ENCODE measurements around the gene VARS1.
"Not testable (repeated sequence)": the region's sequence is repeated elsewhere in the genome, so short reads cannot be mapped to it uniquely, and the experiment has no call there.

The VARS1 gene

GRCh38 chr6:31811645-31812044 is 16.1 kb upstream of the VARS1 start:
- Mint-ChIP-seq H3K36me3 (peaks cover 4% of the 10 kb centered on the region), H3K9me3 (ENCODE audit: low read depth) (no peaks in the 10 kb centered on the region), H3K4me3 (no peak overlapping the region), H3K27me3 (no peaks in the 10 kb centered on the region), H3K4me1 (ENCODE audit: low read depth) (peaks cover 24% of the 10 kb centered on the region), H3K27ac (no peak overlapping the region)

DNA sequence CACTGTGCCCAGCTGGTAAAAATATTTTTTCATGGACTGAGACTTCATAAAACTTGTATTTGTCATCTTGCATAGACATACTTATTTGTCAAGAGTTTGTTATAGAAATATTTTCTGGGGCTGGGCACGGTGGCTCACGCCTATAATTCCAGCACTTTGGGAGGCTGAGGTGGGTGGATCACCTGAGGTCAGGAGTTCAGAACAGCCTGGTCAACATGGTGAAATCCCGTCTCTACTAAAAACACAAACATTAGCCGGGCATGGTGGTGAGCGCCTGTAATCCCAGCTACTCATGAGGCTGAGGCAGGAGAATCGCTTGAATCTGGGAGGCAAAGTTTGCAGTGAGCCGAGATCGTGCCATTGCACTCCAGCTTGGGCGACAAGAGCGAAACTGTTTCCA is 13.0 kb upstream of the VARS1 start:
- not testable (repeated sequence) for H3K36me3 Mint-ChIP-seq; H3K4me3 Mint-ChIP-seq; H3K27me3 Mint-ChIP-seq; H3K27ac Mint-ChIP-seq; H3K9me3 Mint-ChIP-seq (ENCODE audit: low read depth)
- peaks cover 21% of the 10 kb centered on the region for H3K4me1 Mint-ChIP-seq (ENCODE audit: low read depth)

GRCh38 chr6:31806470-31807272 is 11.1 kb upstream of the VARS1 start, which contains the start of gene LSM2:
LSM2 (minus strand) TSS chr6:31806966; CDS start chr6:31806757, 209 bp downstream.
- Mint-ChIP-seq H3K27ac (peak within 1 kb of the TSS; percentile 97), H3K36me3 (peaks cover 6% of the 10 kb centered on the region), H3K9me3 (ENCODE audit: low read depth) (no peaks in the 10 kb centered on the region), H3K4me3 (peak within 1 kb of the TSS; percentile 96), H3K4me1 (ENCODE audit: low read depth) (peaks cover 15% of the 10 kb centered on the region), H3K27me3 (no peaks in the 10 kb centered on the region)

- H3K4me3 Mint-ChIP-seq = peak overlapping the region; percentile 96
- H3K9me3 Mint-ChIP-seq (ENCODE audit: low read depth) = no peaks in the 10 kb centered on the region
- H3K27me3 Mint-ChIP-seq = no peaks in the 10 kb centered on the region
- H3K36me3 Mint-ChIP-seq = peaks cover 6% of the 10 kb centered on the region
- peaks cover 17% of the 10 kb centered on the region for H3K4me1 Mint-ChIP-seq (ENCODE audit: low read depth)
- peak overlapping the region; percentile 97 for H3K27ac Mint-ChIP-seq
Observed at GRCh38 chr6:31805939-31806469, 10.5 kb upstream of the VARS1 start.

GRCh38 chr6:31801031-31801927 is 5.7 kb upstream of the VARS1 start:
- not testable (repeated sequence) for H3K4me3 Mint-ChIP-seq; H3K36me3 Mint-ChIP-seq; H3K9me3 Mint-ChIP-seq (ENCODE audit: low read depth); H3K27ac Mint-ChIP-seq; H3K27me3 Mint-ChIP-seq
- peaks cover 32% of the 10 kb centered on the region for H3K4me1 Mint-ChIP-seq (ENCODE audit: low read depth)

GRCh38 chr6:31799781-31800180 is 4.2 kb upstream of the VARS1 start:
- Mint-ChIP-seq H3K4me3 (no peak overlapping the region), H3K9me3 (ENCODE audit: low read depth) (no peaks in the 10 kb centered on the region), H3K4me1 (ENCODE audit: low read depth) (peaks cover 28% of the 10 kb centered on the region), H3K27ac (no peak overlapping the region), H3K36me3 (peaks cover 5% of the 10 kb centered on the region), H3K27me3 (no peaks in the 10 kb centered on the region)

DNA sequence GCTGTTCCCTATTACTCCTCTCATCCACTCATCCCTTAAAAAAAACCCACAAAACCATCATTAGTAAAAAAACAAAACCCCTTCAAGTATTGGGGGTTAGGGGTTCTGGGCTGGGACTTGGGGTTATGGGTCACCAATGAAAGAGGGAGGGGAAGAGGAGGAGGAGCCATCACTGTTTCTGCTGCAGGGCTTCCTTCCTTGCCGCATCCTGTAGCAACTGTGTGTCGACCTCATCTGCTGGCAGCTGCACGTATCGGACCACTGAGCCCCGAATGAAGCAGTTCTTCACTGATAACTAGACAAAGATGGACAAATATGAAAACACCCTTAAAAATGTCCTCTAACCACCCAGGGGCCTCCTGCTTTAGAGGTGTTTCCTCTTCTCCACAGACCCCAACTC is 2.0 kb upstream of the VARS1 start:
- Mint-ChIP-seq H3K9me3 (ENCODE audit: low read depth) (no peaks in the 10 kb centered on the region), H3K27me3 (no peaks in the 10 kb centered on the region), H3K27ac (peak overlapping the region; percentile 83), H3K4me1 (ENCODE audit: low read depth) (peaks cover 37% of the 10 kb centered on the region), H3K4me3 (peak overlapping the region; percentile 59), H3K36me3 (peaks cover 6% of the 10 kb centered on the region)

GRCh38 chr6:31796993-31797385 is 1.4 kb upstream of the VARS1 start:
- peak overlapping the region; percentile 75 for H3K27ac Mint-ChIP-seq
- peaks cover 6% of the 10 kb centered on the region for H3K36me3 Mint-ChIP-seq
- peaks cover 42% of the 10 kb centered on the region for H3K4me1 Mint-ChIP-seq (ENCODE audit: low read depth)
- H3K27me3 Mint-ChIP-seq = no peaks in the 10 kb centered on the region
- H3K4me3 Mint-ChIP-seq = peak overlapping the region; percentile 72
- no peaks in the 10 kb centered on the region for H3K9me3 Mint-ChIP-seq (ENCODE audit: low read depth)

- Mint-ChIP-seq H3K27me3 (no peaks in the 10 kb centered on the region), H3K4me3 (peak overlapping the region; percentile 88), H3K9me3 (ENCODE audit: low read depth) (no peaks in the 10 kb centered on the region), H3K27ac (peak overlapping the region; percentile 99), H3K36me3 (peaks cover 12% of the 10 kb centered on the region), H3K4me1 (ENCODE audit: low read depth) (peaks cover 46% of the 10 kb centered on the region)
Observed at GRCh38 chr6:31794866-31795615, 511 bp downstream of the VARS1 start.

- H3K4me3 Mint-ChIP-seq = peak overlapping the region; percentile 88
- peak overlapping the region; percentile 91 for H3K27ac Mint-ChIP-seq
- H3K36me3 Mint-ChIP-seq = peaks cover 13% of the 10 kb centered on the region
- no peaks in the 10 kb centered on the region for H3K9me3 Mint-ChIP-seq (ENCODE audit: low read depth)
- H3K4me1 Mint-ChIP-seq (ENCODE audit: low read depth) = peaks cover 46% of the 10 kb centered on the region
- no peaks in the 10 kb centered on the region for H3K27me3 Mint-ChIP-seq
Observed at GRCh38 chr6:31794294-31794865, 1.2 kb downstream of the VARS1 start.

GRCh38 chr6:31793927-31794245 is 1.7 kb downstream of the VARS1 start:
- H3K27me3 Mint-ChIP-seq; H3K9me3 Mint-ChIP-seq (ENCODE audit: low read depth): not testable (repeated sequence)
- peaks cover 44% of the 10 kb centered on the region for H3K4me1 Mint-ChIP-seq (ENCODE audit: low read depth)
- peak overlapping the region; percentile 91 for H3K27ac Mint-ChIP-seq
- H3K36me3 Mint-ChIP-seq = peaks cover 14% of the 10 kb centered on the region
- peak overlapping the region; percentile 88 for H3K4me3 Mint-ChIP-seq

- H3K36me3 Mint-ChIP-seq = peaks cover 13% of the 10 kb centered on the region
- H3K4me3 Mint-ChIP-seq = peak overlapping the region; percentile 88
- H3K27me3 Mint-ChIP-seq = no peaks in the 10 kb centered on the region
- H3K4me1 Mint-ChIP-seq (ENCODE audit: low read depth) = peaks cover 37% of the 10 kb centered on the region
- H3K9me3 Mint-ChIP-seq (ENCODE audit: low read depth) = no peaks in the 10 kb centered on the region
- H3K27ac Mint-ChIP-seq = no peak overlapping the region
Observed at GRCh38 chr6:31792761-31793171, 2.8 kb downstream of the VARS1 start.

- Mint-ChIP-seq H3K4me3 (no peak overlapping the region), H3K4me1 (ENCODE audit: low read depth) (peaks cover 29% of the 10 kb centered on the region), H3K27me3 (no peaks in the 10 kb centered on the region)
Observed at GRCh38 chr6:31792090-31792374, 3.5 kb downstream of the VARS1 start.

DNA sequence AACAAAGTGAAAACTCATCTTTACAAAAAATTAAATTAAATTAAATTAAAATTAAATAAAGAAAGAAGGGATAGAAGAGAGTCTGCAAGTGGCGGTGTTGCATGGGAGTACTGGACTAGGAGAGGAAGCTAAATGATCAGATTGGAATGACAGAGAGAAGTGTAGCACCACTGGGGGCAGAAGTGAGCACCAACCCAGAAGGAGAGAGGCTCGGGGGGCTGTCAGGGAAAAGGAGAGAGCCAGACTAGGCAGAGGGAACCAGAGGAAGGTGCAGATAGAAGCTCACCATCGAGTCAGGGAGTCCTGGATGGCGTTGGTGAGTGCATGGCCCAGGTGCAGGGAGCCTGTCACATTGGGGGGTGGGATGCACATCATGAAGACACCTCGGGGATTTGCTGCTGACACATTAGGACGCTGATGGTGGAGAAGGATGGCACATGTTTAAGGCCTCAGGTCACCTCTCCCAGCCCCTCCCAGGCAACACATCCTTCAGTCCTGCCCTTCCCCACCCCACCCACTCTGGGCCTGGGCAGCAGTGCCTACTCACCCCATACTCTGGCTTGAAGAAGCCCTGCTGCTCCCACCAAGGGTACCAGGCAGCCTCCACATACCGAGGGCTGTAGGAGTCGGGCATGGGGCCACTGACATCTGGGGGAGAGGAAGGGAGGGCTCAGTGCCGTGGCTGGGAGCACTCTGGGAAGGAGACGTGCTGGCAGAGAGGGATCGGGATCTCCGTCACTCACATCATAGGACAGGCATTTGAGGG is 4.0 kb downstream of the VARS1 start:
- no peaks in the 10 kb centered on the region for H3K9me3 Mint-ChIP-seq (ENCODE audit: low read depth)
- peak overlapping the region; percentile 63 for H3K4me3 Mint-ChIP-seq
- H3K36me3 Mint-ChIP-seq = peaks cover 11% of the 10 kb centered on the region
- peaks cover 27% of the 10 kb centered on the region for H3K4me1 Mint-ChIP-seq (ENCODE audit: low read depth)
- peak overlapping the region; percentile 34 for H3K27ac Mint-ChIP-seq
- no peaks in the 10 kb centered on the region for H3K27me3 Mint-ChIP-seq

More at GRCh38 chr6:31792090-31792374, 3.5 kb downstream of the VARS1 start:
- no peak overlapping the region for H3K27ac Mint-ChIP-seq
- H3K9me3 Mint-ChIP-seq (ENCODE audit: low read depth) = no peaks in the 10 kb centered on the region
- H3K36me3 Mint-ChIP-seq = peaks cover 11% of the 10 kb centered on the region

Measured in activated naive CD8-positive, alpha-beta T cell (primary cell).